AG09309 (cell line): Measurements from ENCODE around the gene KRT9.

Experiments
- DNase-seq: peaks from one replicate; pipeline ENCODE4 v3.0.0-alpha.2; 2010; ENCODE audit warnings: low read depth
- H3K4me3 ChIP-seq: 2 replicates; pipeline ENCODE4 v1.5.1; 2011; ENCODE audit warnings: mild to moderate bottlenecking, low read depth, low read length, moderate library complexity; ENCODE audit not compliant: control insufficient read depth
- TF ChIP-seq, protein P1 (sequence below): IDR thresholded peaks from 2 replicates; pipeline ENCODE4 v1.5.1; 2011; ENCODE audit warnings: mild to moderate bottlenecking, low read depth, low read length, inconsistent platforms; ENCODE audit not compliant: insufficient read depth, control insufficient read depth; ENCODE audit errors: missing control alignments

The KRT9 gene

DNA sequence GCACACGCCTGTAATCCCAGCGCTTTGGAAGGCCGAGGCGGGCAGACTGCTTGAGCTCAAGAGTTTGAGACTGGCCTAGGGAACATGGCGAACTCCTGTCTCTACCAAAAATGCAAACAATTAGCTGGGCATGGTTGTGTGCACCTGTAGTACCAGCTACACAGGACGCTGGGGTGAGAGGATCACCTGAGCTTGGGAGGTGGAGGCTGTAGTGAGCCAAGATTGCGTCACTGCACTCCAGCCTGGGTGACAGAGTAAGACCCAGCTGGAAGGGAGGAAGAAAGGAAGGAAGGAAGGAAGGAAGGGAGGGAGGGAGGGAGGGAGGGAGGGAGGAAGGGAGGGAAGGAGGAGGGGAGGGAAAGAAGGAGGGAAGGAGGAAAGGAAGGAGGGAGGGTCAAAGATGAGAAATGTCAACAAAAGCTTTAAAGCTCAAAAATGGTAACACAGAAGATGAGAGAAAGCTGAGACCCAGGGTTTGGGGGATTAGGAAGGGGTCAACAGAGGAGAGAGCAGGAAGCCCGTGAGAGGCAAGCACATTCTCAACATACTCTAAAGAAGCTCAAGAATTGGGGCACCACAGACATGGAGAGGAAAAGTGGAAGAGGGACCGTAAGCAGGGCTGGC is 38.8 kb downstream of the KRT9 start:
- H3K4me3 ChIP-seq: no peak overlapping the region
- no peak for DNase-seq
- TF ChIP-seq, protein P1, sequence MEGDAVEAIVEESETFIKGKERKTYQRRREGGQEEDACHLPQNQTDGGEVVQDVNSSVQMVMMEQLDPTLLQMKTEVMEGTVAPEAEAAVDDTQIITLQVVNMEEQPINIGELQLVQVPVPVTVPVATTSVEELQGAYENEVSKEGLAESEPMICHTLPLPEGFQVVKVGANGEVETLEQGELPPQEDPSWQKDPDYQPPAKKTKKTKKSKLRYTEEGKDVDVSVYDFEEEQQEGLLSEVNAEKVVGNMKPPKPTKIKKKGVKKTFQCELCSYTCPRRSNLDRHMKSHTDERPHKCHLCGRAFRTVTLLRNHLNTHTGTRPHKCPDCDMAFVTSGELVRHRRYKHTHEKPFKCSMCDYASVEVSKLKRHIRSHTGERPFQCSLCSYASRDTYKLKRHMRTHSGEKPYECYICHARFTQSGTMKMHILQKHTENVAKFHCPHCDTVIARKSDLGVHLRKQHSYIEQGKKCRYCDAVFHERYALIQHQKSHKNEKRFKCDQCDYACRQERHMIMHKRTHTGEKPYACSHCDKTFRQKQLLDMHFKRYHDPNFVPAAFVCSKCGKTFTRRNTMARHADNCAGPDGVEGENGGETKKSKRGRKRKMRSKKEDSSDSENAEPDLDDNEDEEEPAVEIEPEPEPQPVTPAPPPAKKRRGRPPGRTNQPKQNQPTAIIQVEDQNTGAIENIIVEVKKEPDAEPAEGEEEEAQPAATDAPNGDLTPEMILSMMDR: no peak

DNA sequence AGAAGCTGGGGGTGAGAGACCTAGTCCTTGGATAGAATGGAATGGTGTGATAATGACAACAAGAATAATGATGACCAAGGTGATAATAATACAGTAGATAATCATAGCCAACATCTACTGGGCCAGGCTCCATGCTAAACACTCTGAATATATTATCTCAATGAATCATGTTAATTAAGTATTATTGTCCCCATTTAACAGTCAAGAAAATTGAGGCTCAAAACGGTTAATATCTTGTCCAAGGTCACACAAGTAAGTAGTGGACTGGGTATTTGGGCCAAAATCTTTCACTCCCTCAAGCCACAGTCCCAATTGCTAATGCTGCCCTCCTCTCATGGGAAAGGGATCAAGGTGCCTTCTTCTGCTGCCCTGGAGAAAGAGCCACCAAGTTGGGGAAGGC is 39.9 kb downstream of the KRT9 start:
- no peak overlapping the region for H3K4me3 ChIP-seq
- no peak for DNase-seq
- TF ChIP-seq, protein P1: no peak

DNA sequence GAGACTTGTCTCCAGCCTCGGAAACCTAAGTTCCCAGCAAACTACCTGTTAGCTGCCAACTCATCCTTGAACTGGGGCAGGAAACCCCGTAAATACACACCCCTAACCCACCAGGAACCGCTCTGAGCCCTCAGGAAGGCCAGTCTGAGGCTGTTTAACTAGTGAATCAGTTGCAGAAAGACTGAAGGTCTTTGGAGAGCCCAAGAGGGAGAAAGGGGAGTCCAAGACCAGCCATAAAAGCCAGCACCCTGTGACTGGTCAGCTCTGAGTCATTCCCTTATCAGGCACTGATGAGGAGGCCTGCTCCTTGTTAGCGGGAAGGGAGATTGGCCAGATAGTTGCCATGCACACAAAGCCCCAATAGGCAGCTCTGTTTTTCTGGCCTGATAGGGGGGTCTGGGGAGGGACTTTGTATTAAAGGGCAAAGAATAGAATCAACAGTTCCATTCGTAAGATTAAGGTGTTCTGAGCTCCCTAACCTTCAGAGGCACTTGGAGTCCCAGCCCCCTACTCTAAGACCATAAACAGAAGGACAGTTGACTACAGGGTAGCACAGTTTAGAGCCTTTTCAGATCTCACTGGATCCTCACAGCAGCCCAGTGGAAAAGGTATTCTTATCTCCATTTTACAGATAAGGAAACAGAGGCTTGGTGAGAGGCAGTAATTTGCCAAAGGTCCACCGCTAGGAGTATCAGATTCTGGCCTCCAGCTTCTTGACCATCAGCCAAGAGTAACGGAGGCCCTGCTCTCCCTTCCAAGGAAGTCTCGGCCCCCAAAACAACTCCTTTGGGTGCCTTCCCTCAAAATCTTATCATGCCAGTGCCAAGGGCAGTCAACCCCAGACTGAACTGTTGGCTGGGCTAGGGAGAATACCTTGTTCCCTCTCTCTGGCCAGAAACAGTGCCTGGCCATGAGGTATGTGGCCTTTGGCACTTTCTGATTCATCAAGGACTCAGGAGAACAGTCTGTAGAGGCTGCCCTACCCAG is 41.5 kb downstream of the KRT9 start:
- TF ChIP-seq, protein P1: no peak
- H3K4me3 ChIP-seq: no peak overlapping the region

DNA sequence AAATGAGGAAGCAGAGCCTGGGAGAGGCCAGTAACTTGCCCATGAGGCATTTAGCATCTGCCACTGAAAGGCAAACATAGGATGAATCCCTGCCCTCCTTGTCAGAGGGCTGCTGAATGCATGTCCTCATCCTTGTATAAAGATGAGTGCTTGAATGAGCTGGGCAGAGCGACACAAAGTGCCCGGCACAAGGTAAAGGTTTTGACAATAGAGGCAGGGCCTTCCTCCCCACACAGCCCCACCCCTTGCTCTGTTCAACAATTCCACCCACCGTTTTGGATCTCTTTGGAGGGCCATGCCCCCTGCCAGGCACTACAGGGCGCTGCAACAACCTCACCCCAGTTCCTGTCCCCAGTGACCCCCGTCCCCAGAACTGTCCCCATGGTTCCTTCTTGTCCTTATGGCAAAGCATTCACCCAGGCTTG is 42.4 kb downstream of the KRT9 start:
- TF ChIP-seq, protein P1: no peak
- no peak for DNase-seq
- H3K4me3 ChIP-seq: no peak overlapping the region

More for the DNA sequence above, 41.5 kb downstream of the KRT9 start:
- peak; percentile 77 for DNase-seq

DNA sequence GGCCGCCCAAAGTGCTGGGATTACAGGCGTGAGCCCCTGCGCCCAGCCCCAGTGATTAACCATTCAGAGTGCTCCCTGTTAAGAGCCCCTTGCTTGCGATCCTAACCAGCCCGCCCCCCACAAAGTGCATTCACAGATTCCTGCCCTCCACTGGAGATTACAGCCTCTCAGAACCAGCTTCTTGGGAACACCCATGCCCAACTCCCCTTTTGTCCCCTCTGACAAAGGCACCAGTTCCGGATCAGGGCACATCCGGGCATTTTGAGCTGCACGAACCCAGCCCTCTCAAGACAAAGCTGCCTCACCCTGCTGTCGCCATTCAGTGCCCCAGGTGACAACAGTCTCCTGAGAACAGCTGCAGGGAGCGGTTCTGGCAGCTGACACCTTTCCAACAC is 42.9 kb downstream of the KRT9 start:
- TF ChIP-seq, protein P1: no peak
- H3K4me3 ChIP-seq: no peak overlapping the region
- DNase-seq: no peak

DNA sequence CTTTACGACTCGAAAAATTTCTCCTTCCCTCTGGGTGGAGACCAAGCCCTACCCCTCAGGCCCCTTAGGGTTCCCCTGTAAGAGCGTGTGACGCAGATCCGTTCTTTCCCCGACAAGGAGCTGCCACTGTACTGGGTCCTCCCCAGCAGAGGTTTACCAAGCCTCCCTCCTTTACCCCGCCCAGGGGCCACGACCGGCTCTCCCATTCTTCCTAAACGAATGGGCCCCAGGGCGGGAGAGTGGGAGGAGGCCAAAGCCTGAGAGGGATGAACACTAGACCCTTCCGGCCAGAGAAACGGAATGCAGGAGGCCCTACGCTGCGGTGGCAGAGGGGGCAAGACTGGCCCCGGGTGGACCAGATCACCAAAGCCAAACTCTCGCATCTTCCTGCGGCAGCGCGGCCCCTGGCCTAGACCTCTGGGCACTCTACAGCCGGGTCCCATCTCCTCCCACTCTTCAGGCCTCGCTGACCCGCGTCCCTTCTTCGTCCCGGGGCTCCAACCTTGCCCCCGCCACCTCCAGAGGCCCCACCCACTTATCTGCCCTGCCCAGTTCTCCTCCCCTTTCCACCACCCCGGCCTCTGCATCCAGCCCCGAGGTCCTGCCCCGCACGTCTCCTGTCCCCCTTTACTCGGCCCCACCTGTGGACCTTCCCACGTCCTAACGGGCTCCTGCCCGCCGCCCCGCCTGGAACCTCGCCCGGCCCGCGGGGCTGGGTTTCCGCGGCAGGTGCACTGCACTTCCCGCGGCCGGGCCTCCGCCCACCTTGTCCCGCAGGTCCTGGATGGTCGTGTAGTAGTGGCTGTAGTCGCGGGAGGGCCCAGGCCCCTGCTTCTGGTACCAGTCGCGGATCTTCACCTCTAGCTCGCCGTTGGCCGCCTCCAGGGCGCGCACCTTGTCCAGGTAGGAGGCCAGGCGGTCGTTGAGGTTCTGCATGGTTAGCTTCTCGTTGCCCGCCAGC is 44.5 kb downstream of the KRT9 start:
- DNase-seq: no peak
- peak overlapping the region; percentile 62 for H3K4me3 ChIP-seq
- TF ChIP-seq, protein P1: no peak
